ENCODE results near the gene ARHGAP40. TPM values are rescaled to one million over a fixed set of nuclear protein-coding genes. Genes with fewer than 3 reads are reported as not detected.
A peak's percentile ranks its signal among the peaks of the same experiment; 100 is the strongest.

Gene ARHGAP40
- total and polyA plus RNA-seq, 2 of the 13 experiments (the other 11 are each of a cell fraction or from before 2014, with no cell fraction given) = 0.75 to 2.1 TPM

DNA sequence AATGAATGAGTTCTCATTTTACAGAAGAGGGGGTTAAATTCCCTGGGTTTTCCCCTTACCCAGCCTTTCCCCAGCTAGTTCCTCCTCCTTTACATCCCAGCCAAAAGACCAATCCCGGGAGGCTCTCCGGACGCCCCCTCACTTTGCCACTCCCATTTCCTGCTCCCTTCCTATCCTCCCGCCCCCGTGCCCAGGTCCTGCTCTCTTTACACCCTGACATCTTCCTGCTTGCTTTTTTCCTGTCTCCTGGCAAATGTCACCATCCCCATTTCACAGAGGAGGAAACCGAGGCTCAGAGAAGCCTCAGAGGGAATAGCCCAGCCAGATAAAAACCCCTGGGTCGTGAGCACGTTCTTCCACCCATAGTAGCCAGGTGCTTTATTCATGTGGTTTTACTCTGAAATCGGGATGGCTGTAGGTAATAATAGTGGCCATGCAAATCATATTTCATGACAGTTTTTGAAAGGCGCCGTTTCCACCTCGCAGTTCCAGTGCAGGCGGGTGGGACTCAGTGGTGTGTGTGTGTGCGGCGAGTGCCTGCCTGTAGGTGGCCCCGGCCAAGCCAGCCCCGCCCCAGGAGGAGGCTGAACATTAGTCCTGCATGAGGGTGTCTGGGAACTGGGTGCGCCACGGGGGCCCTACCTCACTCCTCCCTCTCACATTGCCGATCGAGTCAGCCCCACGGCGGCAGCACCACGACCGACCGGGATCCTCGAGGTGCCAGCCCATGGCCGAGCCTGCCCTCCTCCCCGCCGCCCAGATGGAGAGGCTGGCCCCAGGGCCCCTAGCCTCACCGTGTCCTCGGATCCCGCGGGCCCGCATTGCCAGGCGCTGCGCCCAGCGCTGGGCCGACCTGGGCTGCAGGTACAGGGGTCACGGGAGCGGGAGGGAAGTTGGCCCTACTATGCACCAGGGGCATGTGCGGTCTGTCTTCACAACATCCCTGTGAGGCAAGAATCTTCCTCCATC lies at the start of gene ARHGAP40 (continued):
- no peak for TF ChIP-seq PRDM15 (CRISPR knock-in tag; IDR thresholded peaks at IDR 0.05)
- no peak for TF ChIP-seq SRSF9 (IDR thresholded peaks at IDR 0.05; ENCODE audit: borderline replicate concordance, insufficient read depth, low read depth, low read length, poor library complexity, severe bottlenecking)
- no peak for TF ChIP-seq ELF1 (CRISPR knock-in tag; IDR thresholded peaks at IDR 0.05)
- TF ChIP-seq HMGXB3 (CRISPR knock-in tag; IDR thresholded peaks at IDR 0.05; ENCODE audit: borderline replicate concordance) = no peak
- no peak for TF ChIP-seq GATAD1 (CRISPR knock-in tag; IDR thresholded peaks at IDR 0.05)
- no peak for TF ChIP-seq ZBTB33 (CRISPR knock-in tag; IDR thresholded peaks at IDR 0.05)
- TF ChIP-seq MTF2 (CRISPR knock-in tag; IDR thresholded peaks at IDR 0.05; ENCODE audit: borderline replicate concordance) = peak; percentile 60; the same call in 1 of the 2 replicates
- 0 out of 2 replicates have a peak, but pooled peaks have one; percentile 21 for TF ChIP-seq TGIF2 (CRISPR knock-in tag; IDR thresholded peaks at IDR 0.05)
- no peak for TF ChIP-seq ZNF816 (CRISPR knock-in tag; IDR thresholded peaks at IDR 0.05; ENCODE audit: borderline replicate concordance)
- no peak for TF ChIP-seq KLF15 (CRISPR knock-in tag; IDR thresholded peaks at IDR 0.05; ENCODE audit: borderline replicate concordance)
- TF ChIP-seq RCOR2 (CRISPR knock-in tag; IDR thresholded peaks at IDR 0.05) = no peak; the same call in 1 of the 2 replicates
- no peak for TF ChIP-seq ZNF543 (CRISPR knock-in tag; IDR thresholded peaks at IDR 0.05)
- peak; percentile 5; the same call in 1 of the 2 replicates for TF ChIP-seq ZNF710 (CRISPR knock-in tag; IDR thresholded peaks at IDR 0.05; ENCODE audit: borderline replicate concordance)
